HS-27A (cell line): ENCODE data around the gene KRTAP10-3.

Experiments
- DNase-seq: peaks from one replicate; pipeline ENCODE4 v3.0.0-alpha.2; 2012; ENCODE audit warnings: low read depth, missing footprints

The KRTAP10-3 gene

GRCh38 chr21:44548381-44548780, 10.2 kb downstream of the KRTAP10-3 start:
- no peak for DNase-seq

- DNase-seq: no peak
These were observed 10.8 kb downstream of the KRTAP10-3 start for GRCh38 chr21:44547656-44548331.

- DNase-seq: no peak
These were observed 14.0 kb downstream of the KRTAP10-3 start for GRCh38 chr21:44544566-44544965.

GRCh38 chr21:44542716-44543115, 15.9 kb downstream of the KRTAP10-3 start:
- DNase-seq: no peak

GRCh38 chr21:44540741-44541288, 17.8 kb downstream of the KRTAP10-3 start:
- no peak for DNase-seq

GRCh38 chr21:44539991-44540666, 18.5 kb downstream of the KRTAP10-3 start, which contains the start of gene KRTAP10-1:
KRTAP10-1 (minus strand) TSS chr21:44540195; CDS start chr21:44540150, 45 bp downstream.
- no peak for DNase-seq

GRCh38 chr21:44539046-44539445, 19.5 kb downstream of the KRTAP10-3 start:
- no peak for DNase-seq

- DNase-seq: no peak
These were observed 20.4 kb downstream of the KRTAP10-3 start for GRCh38 chr21:44537930-44538911.

GRCh38 chr21:44535963-44536362, 22.6 kb downstream of the KRTAP10-3 start:
- no peak for DNase-seq

GRCh38 chr21:44534688-44535087, 23.9 kb downstream of the KRTAP10-3 start:
- DNase-seq: no peak

- DNase-seq: no peak
These were observed 24.5 kb downstream of the KRTAP10-3 start for GRCh38 chr21:44533891-44534627.

GRCh38 chr21:44533121-44533890, 25.3 kb downstream of the KRTAP10-3 start:
- DNase-seq: no peak

GRCh38 chr21:44532712-44533111, 25.9 kb downstream of the KRTAP10-3 start:
- DNase-seq: no peak

GRCh38 chr21:44531606-44532564, 26.7 kb downstream of the KRTAP10-3 start:
- no peak for DNase-seq

GRCh38 chr21:44530903-44531605, 27.5 kb downstream of the KRTAP10-3 start:
- no peak for DNase-seq

GRCh38 chr21:44530221-44530902, 28.2 kb downstream of the KRTAP10-3 start:
- no peak for DNase-seq

GRCh38 chr21:44529503-44530125, 29.0 kb downstream of the KRTAP10-3 start:
- no peak for DNase-seq

GRCh38 chr21:44529011-44529421, 29.6 kb downstream of the KRTAP10-3 start:
- DNase-seq: no peak
